H1 (cell line): ENCODE measurements around the gene DIAPH2. TPM values are rescaled to one million over a fixed set of nuclear protein-coding genes. Genes with fewer than 3 reads are reported as not detected.

Experiments
- CTCF ChIA-PET: fragments of 300-600 bp; sonication (Branson Sonifier 250); formaldehyde crosslinking; loops from one replicate; lab custom pipeline; 2021; ENCODE audit not compliant: partially characterized antibody; lab: Charles Lee
- POLR2A ChIA-PET: fragments of 300-600 bp; sonication (Branson Sonifier 250); formaldehyde crosslinking; loops from one replicate; lab custom pipeline; 2021; ENCODE audit warnings: inconsistent platforms; ENCODE audit not compliant: partially characterized antibody; lab: Charles Lee
- DNase-seq, 2 experiments: peaks; one replicate each; pipeline versions ENCODE4 v3.0.0 to v3.0.0-alpha.2; 2010 to 2022; ENCODE audit warnings: low spot score in 2 of 2, low read depth in 1 of 2, mixed read lengths in 1 of 2
- FAIRE-seq: peaks from 2 replicates; lab custom pipeline; 2011; peaks lifted over from hg19 to GRCh38; lab: Jason Lieb, UNC
- H2AFZ ChIP-seq: 2 replicates; pipeline ENCODE4 v1.8.1; 2012; ENCODE audit warnings: low read length, inconsistent platforms
- H2AK5ac ChIP-seq: 2 replicates; pipeline ENCODE4 v1.6.1; 2013; ENCODE audit warnings: low read depth, low read length
- H2BK120ac ChIP-seq: replicated peaks from 2 replicates; pipeline ENCODE3; 2013; ENCODE audit warnings: low read depth, low read length, inconsistent platforms
- H2BK12ac ChIP-seq: 2 replicates; pipeline ENCODE4 v1.6.1; 2013; ENCODE audit warnings: low read depth, low read length
- H2BK15ac ChIP-seq: 2 replicates; pipeline ENCODE4 v1.6.1; 2013; ENCODE audit warnings: low read length
- H2BK20ac ChIP-seq: 2 replicates; pipeline ENCODE4 v1.6.1; 2013; ENCODE audit warnings: low read length
- H2BK5ac ChIP-seq: 2 replicates; pipeline ENCODE4 v1.6.1; 2013; ENCODE audit warnings: low read depth, low read length
- H3K14ac ChIP-seq: 2 replicates; pipeline ENCODE4 v1.6.1; 2013; ENCODE audit warnings: inconsistent platforms; ENCODE audit not compliant: insufficient read length
- H3K18ac ChIP-seq: 2 replicates; pipeline ENCODE4 v1.6.1; 2013; ENCODE audit warnings: low read length; ENCODE audit errors: extremely low read depth
- H3K23ac ChIP-seq: 2 replicates; pipeline ENCODE4 v1.6.1; 2013; ENCODE audit warnings: inconsistent platforms; ENCODE audit not compliant: insufficient read length
- H3K23me2 ChIP-seq: 2 replicates; pipeline ENCODE4 v1.6.1; 2013; ENCODE audit warnings: low read depth, low read length
- H3K27ac ChIP-seq: 2 replicates; pipeline ENCODE4 v1.6.1; 2011; ENCODE audit warnings: low read depth, low read length, inconsistent platforms
- H3K27me3 ChIP-seq, 4 experiments: replicated peaks in 1 of 4; 1 replicate in 1 of 4; 2 replicates in 3 of 4; pipeline versions ENCODE4 v1.6.1 to v1.8.1; 2011 to 2013; ENCODE audit warnings: low read length in 3 of 4, mild to moderate bottlenecking in 3 of 4, inconsistent platforms in 2 of 4, mixed read lengths in 2 of 4, moderate library complexity in 1 of 4; ENCODE audit not compliant: control insufficient read depth in 3 of 4, insufficient read depth in 3 of 4; ENCODE audit errors: extremely low read depth in 1 of 4
- H3K36me3 ChIP-seq, 4 experiments: 2 replicates each; pipeline versions ENCODE4 v1.6.1 to v1.8.1; 2011 to 2013; ENCODE audit warnings: mild to moderate bottlenecking in 4 of 4, low read length in 3 of 4, moderate library complexity in 2 of 4, control low read depth in 1 of 4, inconsistent platforms in 1 of 4; ENCODE audit not compliant: insufficient read depth in 4 of 4, control insufficient read depth in 2 of 4
- H3K4ac ChIP-seq: replicated peaks from 2 replicates; pipeline ENCODE3; 2013; ENCODE audit warnings: low read length, low read depth, mixed read lengths, inconsistent platforms; ENCODE audit not compliant: insufficient read length
- H3K4me1 ChIP-seq, 4 experiments: replicated peaks in 1 of 4; 1 replicate in 1 of 4; 2 replicates in 3 of 4; pipeline versions ENCODE4 v1.6.1 to v1.8.1; 2011 to 2013; ENCODE audit warnings: low read length in 3 of 4, inconsistent platforms in 2 of 4, mixed read lengths in 1 of 4; ENCODE audit not compliant: insufficient read depth in 4 of 4, control insufficient read depth in 3 of 4
- H3K4me2 ChIP-seq, 2 experiments: 2 replicates each; pipeline versions ENCODE4 v1.6.1 to v1.8.1; 2011 to 2013; ENCODE audit warnings: low read depth in 2 of 2, low read length in 2 of 2, control low read depth in 1 of 2, inconsistent platforms in 1 of 2, mild to moderate bottlenecking in 1 of 2; ENCODE audit not compliant: insufficient read depth in 1 of 2
- H3K4me3 ChIP-seq, 4 experiments: fragments of 200-600, 300-600 bp in 1 of 4; sonication (generic), shearing (Covaris generic), sonication (Bioruptor Twin) in 1 of 4; 2 replicates each; pipeline versions ENCODE4 v1.5.1 to v1.8.1; 2011 to 2016; ENCODE audit warnings: low read length in 4 of 4, low read depth in 3 of 4, control low read depth in 2 of 4, inconsistent platforms in 2 of 4, mild to moderate bottlenecking in 2 of 4, mixed read lengths in 1 of 4, moderate library complexity in 1 of 4; ENCODE audit not compliant: insufficient read depth in 2 of 4; ENCODE audit errors: extremely low read depth in 1 of 4
- H3K56ac ChIP-seq: replicated peaks from 2 replicates; pipeline ENCODE3; 2013; ENCODE audit warnings: low read depth, mild to moderate bottlenecking, mixed read lengths, low read length, inconsistent platforms; ENCODE audit not compliant: insufficient read length
- H3K79me1 ChIP-seq: 2 replicates; pipeline ENCODE4 v1.6.1; 2013; ENCODE audit warnings: low read depth, low read length, control low read depth
- H3K79me2 ChIP-seq, 2 experiments: 2 replicates each; pipeline versions ENCODE4 v1.6.1 to v1.8.1; 2012 to 2013; ENCODE audit warnings: low read length in 2 of 2, mild to moderate bottlenecking in 2 of 2, inconsistent platforms in 1 of 2; ENCODE audit not compliant: insufficient read depth in 2 of 2, control insufficient read depth in 1 of 2
- H3K9ac ChIP-seq, 4 experiments: replicated peaks in 1 of 4; 1 replicate in 1 of 4; 2 replicates in 3 of 4; pipeline versions ENCODE4 v1.6.1 to v1.8.1; 2011 to 2013; ENCODE audit warnings: low read depth in 3 of 4, low read length in 3 of 4, control low read depth in 2 of 4, mild to moderate bottlenecking in 2 of 4, moderate library complexity in 2 of 4, inconsistent platforms in 1 of 4; ENCODE audit errors: extremely low read depth in 1 of 4
- H3K9me3 ChIP-seq, 2 experiments: 2 replicates each; pipeline versions ENCODE4 v1.6.1 to v1.8.1; 2012 to 2013; ENCODE audit warnings: mild to moderate bottlenecking in 2 of 2, moderate library complexity in 2 of 2, control low read depth in 1 of 2, inconsistent platforms in 1 of 2, low read depth in 1 of 2, low read length in 1 of 2, mixed read lengths in 1 of 2; ENCODE audit not compliant: insufficient read depth in 2 of 2
- H4K20me1 ChIP-seq, 2 experiments: replicated peaks in 1 of 2; 2 replicates each; pipeline versions ENCODE3 to v1.8.1; 2011 to 2013; ENCODE audit warnings: inconsistent platforms in 2 of 2, low read length in 2 of 2, mild to moderate bottlenecking in 1 of 2; ENCODE audit not compliant: insufficient read depth in 2 of 2, control insufficient read depth in 1 of 2
- H4K5ac ChIP-seq: 2 replicates; pipeline ENCODE4 v1.6.1; 2013; ENCODE audit warnings: low read length, low read depth, mixed read lengths, inconsistent platforms; ENCODE audit not compliant: insufficient read length
- H4K8ac ChIP-seq: 2 replicates; pipeline ENCODE4 v1.8.0; 2013; ENCODE audit warnings: mild to moderate bottlenecking, moderate library complexity, low read length, inconsistent platforms; ENCODE audit not compliant: insufficient read depth; ENCODE audit errors: extremely low read depth
- H4K91ac ChIP-seq: replicated peaks from 2 replicates; pipeline ENCODE3; 2013; ENCODE audit warnings: low read length, mixed read lengths, inconsistent platforms; ENCODE audit not compliant: insufficient read length
- BCL11A ChIP-seq, 2 experiments: IDR thresholded peaks; one replicate each; pipeline ENCODE4 v1.6.1; 2011; ENCODE audit warnings: low read depth in 2 of 2, low read length in 2 of 2, mild to moderate bottlenecking in 2 of 2
- KDM1A ChIP-seq: fragments of 200-600, 300-600 bp; sonication (generic); IDR thresholded peaks from 2 replicates; pipeline ENCODE4 v1.7.1; 2016; ENCODE audit warnings: mild to moderate bottlenecking, low read length, borderline replicate concordance
- PHF8 ChIP-seq: fragments of 200-600 bp; sonication (generic); conservative IDR thresholded peaks from 2 replicates; pipeline ENCODE4 v1.7.1; 2012; ENCODE audit warnings: low read depth, mild to moderate bottlenecking, inconsistent platforms, low read length, moderate library complexity
- RNF2 ChIP-seq: fragments of 200-900, 300-1000 bp; sonication (generic); IDR thresholded peaks from 2 replicates; pipeline ENCODE4 v1.7.1; 2016; ENCODE audit warnings: borderline replicate concordance, low read depth, mild to moderate bottlenecking, antibody characterized with exemption, low read length; ENCODE audit not compliant: poor library complexity, severe bottlenecking; ENCODE audit errors: missing control alignments
- RXRA ChIP-seq: IDR thresholded peaks from 2 replicates; pipeline ENCODE4 v1.6.1; 2011; ENCODE audit warnings: low read depth, mild to moderate bottlenecking, low read length, moderate library complexity; ENCODE audit not compliant: insufficient read depth
- SIX5 ChIP-seq: IDR thresholded peaks from 2 replicates; pipeline ENCODE4 v1.6.1; 2011; ENCODE audit warnings: mild to moderate bottlenecking, low read depth, low read length
- SP4 ChIP-seq: IDR thresholded peaks from 2 replicates; pipeline ENCODE4 v1.6.1; 2012; ENCODE audit warnings: low read length, inconsistent platforms
- SUZ12 ChIP-seq: fragments of 200-600 bp; sonication (generic); IDR thresholded peaks from 2 replicates; pipeline ENCODE4 v1.6.1; 2012; ENCODE audit warnings: mild to moderate bottlenecking, inconsistent platforms, low read length, moderate library complexity, mixed read lengths
- TAF1 ChIP-seq: IDR thresholded peaks from 2 replicates; pipeline ENCODE4 v1.6.1; 2011; ENCODE audit warnings: mild to moderate bottlenecking, low read depth, low read length
- TAF7 ChIP-seq: optimal IDR thresholded peaks from 2 replicates; pipeline ENCODE3; 2011; ENCODE audit warnings: low read depth, mild to moderate bottlenecking, inconsistent platforms, low read length, moderate library complexity, borderline replicate concordance
- WGBS, 2 experiments: shearing (Covaris generic) in 1 of 2; methylation state at CpG; one replicate each; pipeline versions ENCODE4 v1.1.6 to v1.1.7; 2013 to 2015; ENCODE audit warnings: low lambda C conversion rate in 2 of 2, mixed read lengths in 2 of 2, inconsistent platforms in 1 of 2, low coverage in 1 of 2, missing lambda C conversion rate in 1 of 2; ENCODE audit not compliant: insufficient replicate concordance in 2 of 2, insufficient coverage in 1 of 2, insufficient read length in 1 of 2; ENCODE audit errors: extremely low coverage in 1 of 2, missing lambda C conversion rate in 1 of 2; 5-methylcytosine and 5-hydroxymethylcytosine counted together
- polyA plus RNA-seq, 7 experiments: library from polyadenylated mRNA; depleted of rRNA in 3 of 7; stranded (reverse) in 5 of 7; unstranded in 2 of 7; fragments of >200 nt in 5 of 7; fragments of 200-250 nt in 2 of 7; gene quantifications; 1 replicate in 5 of 7; 2 replicates in 1 of 7; 4 replicates in 1 of 7; pipeline versions ENCODE4 v1.2.1 to v1.2.3, GENCODE V29; 2011 to 2013; ENCODE audit warnings: missing spikeins in 2 of 7, mixed read lengths in 2 of 7
- total RNA-seq: library from RNA; stranded (reverse); fragmentation: NEBNext Ultra II Directional; extraction: Animal tissue kit (Norgen Biotek cat#: 25700); gene quantifications from 2 replicates; pipeline ENCODE4 v1.2.1, GENCODE V29; 2021

DIAPH2 gene
- total and polyA plus RNA-seq, 2 of the 8 experiments (the other 6 are each of a cell fraction or from before 2014, with no cell fraction given), result 4.4 to 24.3 TPM

GRCh38 chrX:97529536-97530200 lies 845.0 kb downstream of the DIAPH2 start:
- POLR2A ChIA-PET, result no interaction called here
- DNase-seq (no peak), FAIRE-seq (no peak)
- no peak overlapping the region for H4K5ac ChIP-seq
- H3K9ac ChIP-seq, result no peak overlapping the region
- H3K18ac ChIP-seq, result no peak overlapping the region
- H2BK20ac ChIP-seq, result no peak overlapping the region
- no peak overlapping the region for H3K14ac ChIP-seq
- H2AFZ ChIP-seq, result no peak overlapping the region
- no peak overlapping the region for H3K27ac ChIP-seq
- H4K8ac ChIP-seq, result no peak overlapping the region
- H3K23ac ChIP-seq, result no peak overlapping the region
- H2AK5ac ChIP-seq, result no peak overlapping the region
- no peak overlapping the region for H3K4me2 ChIP-seq
- no peak overlapping the region for H4K91ac ChIP-seq
- H3K56ac ChIP-seq, result no peak overlapping the region
- H2BK5ac ChIP-seq, result no peak overlapping the region
- CTCF ChIA-PET, result no interaction called here
- H3K4ac ChIP-seq, result no peak overlapping the region
- TF ChIP-seq SUZ12 (no peak), TAF1 (no peak), TAF7 (no peak), KDM1A (no peak), BCL11A (IDR thresholded peaks at IDR 0.05; ENCODE audit: low read depth in 2 of 2, low read length in 2 of 2) (no peak), PHF8 (no peak), RNF2 (no peak), SP4 (no peak), RXRA (no peak), SIX5 (no peak)
- H2BK15ac ChIP-seq, result no peak overlapping the region
- no peaks in the 10 kb centered on the region for H3K79me1 ChIP-seq
- no peak overlapping the region for H3K4me3 ChIP-seq
- H2BK120ac ChIP-seq, result no peak overlapping the region
- H3K36me3 ChIP-seq, result no peaks in the 10 kb centered on the region; a peak in 1 of 8 replicates
- no peaks in the 10 kb centered on the region for H3K27me3 ChIP-seq
- no peaks in the 10 kb centered on the region for H3K79me2 ChIP-seq
- H3K4me1 ChIP-seq, result no peaks in the 10 kb centered on the region; a peak in 1 of 7 replicates
- no peaks in the 10 kb centered on the region; the same call in 1 of the 2 replicates for H3K23me2 ChIP-seq
- H4K20me1 ChIP-seq, result no peaks in the 10 kb centered on the region
- H3K9me3 ChIP-seq, result peaks cover 2 to 3% of the 10 kb centered on the region in 2 experiments; a peak in 1 of 4 replicates
- 81% methylated on average over 1 of the region's 1 CpG; no CpG with 5 or more reads in 1 of the 2 experiments for WGBS, 2 experiments
- no peak overlapping the region for H2BK12ac ChIP-seq
